CD4-positive, alpha-beta T cell treated with Interleukin-4 for 4 hours (primary cell): Measurements from ENCODE around the gene LRMDA.
"Not testable (repeated sequence)": the region's sequence is repeated elsewhere in the genome, so short reads cannot be mapped to it uniquely, and the experiment has no call there.

Experiments used
- DNase-seq: peaks from one replicate; pipeline ENCODE4 v3.0.0-alpha.2; 2020

The LRMDA gene

DNA sequence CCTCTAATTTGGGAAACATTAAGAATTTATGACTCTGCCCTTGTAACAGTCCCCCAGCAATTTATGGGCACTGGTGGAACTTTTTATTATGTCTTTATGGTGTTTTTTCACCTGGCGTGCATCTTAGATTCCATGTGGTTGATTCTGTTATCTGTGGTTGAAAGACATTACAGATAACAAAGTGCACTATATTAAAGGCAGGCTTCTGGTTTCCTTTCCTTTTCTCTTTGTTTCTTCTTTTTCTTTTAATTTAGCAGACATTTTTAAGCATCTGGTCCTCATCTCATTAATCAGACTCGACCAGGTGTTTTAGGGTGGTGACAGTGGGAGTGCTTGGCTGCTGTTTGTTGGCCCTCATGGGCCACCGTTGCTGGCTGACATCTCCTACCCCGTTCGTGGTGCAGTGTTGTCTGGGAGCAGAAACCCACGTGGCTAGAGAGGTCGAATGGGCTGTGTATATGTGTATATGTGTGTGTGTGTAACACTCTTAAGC, 77.4 kb downstream of the LRMDA start:
- DNase-seq, result no peak

DNA sequence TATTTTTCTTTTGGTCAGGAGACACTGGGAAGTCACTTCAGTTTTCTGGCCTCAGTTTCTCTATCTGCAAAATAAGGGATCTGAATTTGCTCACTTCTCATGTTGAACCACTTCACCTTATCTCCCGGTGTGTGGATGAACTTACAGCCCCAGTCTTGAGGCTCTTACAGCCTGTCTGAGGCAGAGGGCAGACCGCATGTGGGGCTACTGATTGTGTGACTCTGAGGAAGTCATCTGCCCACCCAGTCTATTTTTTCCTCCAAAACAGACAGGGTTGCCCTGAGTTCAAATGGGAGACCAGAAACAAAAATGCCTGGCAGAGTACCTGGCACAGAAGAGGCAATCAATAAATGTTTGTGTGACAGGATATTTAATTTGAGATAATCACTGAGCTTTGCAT, 78.3 kb downstream of the LRMDA start:
- DNase-seq, result no peak

DNA sequence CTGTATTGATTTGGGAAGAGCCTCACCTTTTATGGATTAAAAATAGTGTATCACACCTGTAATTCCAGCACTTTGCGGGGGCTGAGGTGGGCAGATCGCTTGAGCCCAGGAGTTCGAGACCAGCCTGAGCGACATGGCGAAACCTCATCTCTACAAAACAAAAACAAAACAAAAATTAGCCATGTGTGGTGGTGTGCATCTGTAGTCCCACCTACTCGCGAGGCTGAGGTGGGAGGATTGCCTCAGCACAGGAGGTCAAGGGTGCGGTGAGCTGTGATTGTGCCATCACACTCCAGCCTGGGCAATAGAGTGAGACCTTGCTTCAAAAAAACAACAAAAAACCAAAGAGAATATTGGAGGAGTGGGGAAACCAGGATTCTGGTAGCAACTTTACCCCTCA, 79.6 kb downstream of the LRMDA start:
- DNase-seq, result no peak

DNA sequence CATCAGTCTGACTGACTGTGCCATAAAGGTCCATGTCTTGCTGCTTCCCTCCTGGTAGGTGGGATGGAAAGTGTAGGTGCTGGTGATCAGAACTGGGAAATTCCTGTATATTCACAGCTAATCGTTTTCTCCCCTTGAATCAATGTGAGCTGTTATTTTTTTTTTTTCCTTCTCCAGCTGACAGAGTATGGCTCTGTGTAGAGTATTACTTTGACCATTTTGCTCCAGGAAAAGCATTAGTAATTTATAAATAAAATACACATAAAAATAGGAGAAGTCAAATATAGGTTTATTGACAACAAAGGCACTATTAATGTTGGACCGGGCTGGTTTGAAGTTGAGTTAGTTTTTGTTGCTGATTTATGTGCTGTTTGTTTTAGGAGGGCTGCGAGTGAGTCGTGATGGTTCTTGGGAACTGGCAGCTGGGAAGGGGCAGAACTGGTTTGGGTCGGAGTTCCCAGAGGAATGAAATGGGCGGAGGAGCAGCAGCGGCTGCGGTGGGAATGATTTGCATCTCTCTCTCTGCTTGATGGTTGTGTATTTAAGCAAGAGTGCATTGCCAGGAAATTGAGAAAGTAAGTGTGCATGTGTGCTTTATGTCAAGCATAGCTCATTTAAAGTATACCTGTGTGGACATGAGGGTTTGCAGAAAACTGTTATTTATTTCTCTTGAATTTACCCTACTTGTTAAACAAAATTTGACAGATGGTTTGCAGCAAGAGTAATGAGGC, 80.9 kb downstream of the LRMDA start:
- DNase-seq, result no peak

DNA sequence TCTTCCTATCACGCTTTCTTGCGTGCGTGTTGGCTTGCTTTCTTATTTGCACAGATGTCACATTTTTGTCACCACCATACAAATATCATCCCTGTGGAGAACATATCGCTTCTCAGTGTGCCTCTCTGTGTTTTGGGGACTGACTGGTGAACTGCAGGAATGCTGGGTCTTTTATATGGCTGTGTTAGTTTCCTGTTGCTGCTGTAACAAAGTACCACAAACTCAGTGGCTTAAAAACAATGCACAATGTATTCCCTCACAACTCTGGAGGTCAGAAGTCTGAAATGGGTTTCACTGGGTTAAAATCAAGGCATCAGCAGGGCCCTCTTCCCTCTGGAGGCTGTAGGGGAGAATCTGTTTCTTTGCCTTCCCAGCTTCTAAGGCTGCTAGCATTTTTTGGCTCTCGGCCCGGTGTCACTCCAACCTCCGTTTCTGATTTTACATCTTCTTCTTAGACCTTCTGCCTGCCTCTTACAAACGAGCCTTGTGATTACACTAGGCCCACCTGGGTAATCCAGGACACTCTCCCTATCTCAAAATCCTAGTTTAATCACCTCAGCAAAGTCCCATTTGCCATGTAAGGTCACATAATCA, 82.0 kb downstream of the LRMDA start:
- no peak for DNase-seq

GRCh38 chr10:75514830-75515229, 83.4 kb downstream of the LRMDA start:
- no peak for DNase-seq

DNA sequence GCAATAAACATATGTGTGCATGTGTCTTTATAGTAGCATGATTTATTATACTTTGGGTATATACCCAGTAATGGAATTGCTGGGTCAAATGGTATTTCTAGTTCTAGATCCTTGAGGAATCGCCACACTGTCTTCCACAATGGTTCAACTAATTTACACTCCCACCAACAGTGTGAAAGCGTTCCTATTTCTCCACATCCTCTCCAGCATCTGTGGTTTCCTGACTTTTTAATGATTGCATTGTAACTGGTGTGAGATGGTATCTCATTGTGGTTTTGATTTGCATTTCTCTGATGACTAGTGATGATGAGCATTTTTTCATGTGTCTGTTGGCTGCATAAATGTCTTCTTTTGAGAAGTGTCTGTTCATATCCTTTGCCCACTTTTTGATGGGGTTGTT, 84.7 kb downstream of the LRMDA start:
- DNase-seq, result not testable (repeated sequence)

- DNase-seq, result not testable (repeated sequence)
Measured at GRCh38 chr10:75519213-75519612, 87.8 kb downstream of the LRMDA start.

- DNase-seq, result not testable (repeated sequence)
Measured at GRCh38 chr10:75521194-75521829, 89.9 kb downstream of the LRMDA start.

GRCh38 chr10:75525067-75525466, 93.6 kb downstream of the LRMDA start:
- no peak for DNase-seq

DNA sequence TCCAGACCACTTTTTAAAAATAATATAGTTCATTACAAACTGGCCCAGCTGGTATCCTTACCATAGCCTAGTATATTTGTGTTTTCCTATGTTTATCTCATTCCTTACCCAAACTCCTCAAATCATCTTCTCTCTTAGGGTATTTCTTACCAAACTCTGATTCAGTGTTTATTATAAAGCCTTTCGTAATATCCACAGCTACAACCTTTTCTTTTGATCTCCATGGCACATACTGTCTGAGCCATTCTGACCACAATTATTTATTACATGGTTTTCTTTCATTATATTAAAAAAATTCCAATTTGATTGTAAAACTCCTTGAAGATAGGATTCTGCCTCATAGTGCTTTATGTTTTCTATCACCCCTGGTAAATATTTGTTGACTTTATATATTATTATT, 94.2 kb downstream of the LRMDA start:
- DNase-seq, result no peak

GRCh38 chr10:75527542-75527941, 96.1 kb downstream of the LRMDA start:
- DNase-seq, result no peak

GRCh38 chr10:75528392-75528791, 97.0 kb downstream of the LRMDA start:
- DNase-seq, result no peak

DNA sequence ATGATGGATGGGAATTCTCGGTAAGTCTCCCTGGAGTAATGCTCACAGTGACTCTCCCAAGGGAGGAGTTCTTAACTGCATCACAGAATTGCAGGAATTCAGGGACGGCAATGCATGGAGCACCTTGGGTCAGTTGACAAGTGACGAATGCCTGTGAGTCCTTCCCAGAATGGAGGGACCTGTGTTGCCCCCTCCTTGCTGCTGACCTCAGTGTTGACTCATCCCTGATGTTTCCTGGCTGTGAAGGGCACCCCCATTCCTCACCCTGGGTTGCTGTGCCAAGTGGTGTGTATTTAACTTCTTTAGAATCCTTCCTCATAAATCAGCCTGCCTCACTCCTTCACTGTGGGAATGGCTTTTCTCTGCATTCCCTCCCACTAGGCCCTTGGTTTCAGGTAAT, 98.9 kb downstream of the LRMDA start:
- DNase-seq, result no peak

DNA sequence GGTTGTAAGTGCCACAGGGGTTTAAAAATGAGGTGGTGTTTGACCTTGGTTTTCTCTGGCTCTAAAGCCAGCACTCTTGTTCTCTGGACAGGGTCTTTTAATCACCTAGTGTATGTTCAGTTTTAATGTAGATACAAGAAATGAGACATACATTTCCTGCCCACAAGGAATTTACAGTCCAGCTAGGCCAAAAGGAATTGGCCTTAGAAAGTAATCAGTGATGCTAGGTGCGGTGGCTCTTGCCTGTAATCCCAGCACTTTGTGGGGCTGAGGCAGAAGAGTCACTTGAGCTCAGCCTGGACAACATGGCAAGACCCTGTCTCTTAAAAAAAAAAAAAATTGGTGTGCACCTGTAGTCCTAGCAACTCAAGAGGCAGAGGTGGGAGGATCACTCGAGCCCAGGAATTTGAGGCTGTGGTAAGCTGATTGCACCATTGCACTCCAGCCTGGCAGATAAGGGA, 100.2 kb downstream of the LRMDA start:
- DNase-seq, result no peak

GRCh38 chr10:75532253-75532924, 101.0 kb downstream of the LRMDA start:
- DNase-seq, result no peak

- no peak for DNase-seq
Measured at GRCh38 chr10:75538144-75538543, 106.7 kb downstream of the LRMDA start.

DNA sequence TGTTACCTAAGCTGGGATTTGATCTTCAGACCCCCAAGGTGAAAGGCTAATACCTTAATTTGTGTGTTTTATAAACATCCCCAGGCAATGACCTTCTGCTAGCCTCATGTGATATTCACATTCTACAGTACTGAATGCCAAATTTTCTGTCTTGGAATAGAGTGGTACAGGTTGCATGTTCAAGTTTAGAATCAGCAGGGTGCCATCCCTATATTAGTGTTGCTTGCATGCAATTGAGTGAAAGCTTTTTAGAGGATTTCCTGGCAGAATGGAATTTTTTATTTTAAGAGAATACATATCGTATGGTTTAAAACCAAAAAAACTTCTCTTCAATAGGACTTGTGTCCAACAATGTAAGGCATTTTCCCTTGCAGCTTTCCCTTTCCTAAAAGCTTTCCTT, 107.3 kb downstream of the LRMDA start:
- DNase-seq, result no peak

DNA sequence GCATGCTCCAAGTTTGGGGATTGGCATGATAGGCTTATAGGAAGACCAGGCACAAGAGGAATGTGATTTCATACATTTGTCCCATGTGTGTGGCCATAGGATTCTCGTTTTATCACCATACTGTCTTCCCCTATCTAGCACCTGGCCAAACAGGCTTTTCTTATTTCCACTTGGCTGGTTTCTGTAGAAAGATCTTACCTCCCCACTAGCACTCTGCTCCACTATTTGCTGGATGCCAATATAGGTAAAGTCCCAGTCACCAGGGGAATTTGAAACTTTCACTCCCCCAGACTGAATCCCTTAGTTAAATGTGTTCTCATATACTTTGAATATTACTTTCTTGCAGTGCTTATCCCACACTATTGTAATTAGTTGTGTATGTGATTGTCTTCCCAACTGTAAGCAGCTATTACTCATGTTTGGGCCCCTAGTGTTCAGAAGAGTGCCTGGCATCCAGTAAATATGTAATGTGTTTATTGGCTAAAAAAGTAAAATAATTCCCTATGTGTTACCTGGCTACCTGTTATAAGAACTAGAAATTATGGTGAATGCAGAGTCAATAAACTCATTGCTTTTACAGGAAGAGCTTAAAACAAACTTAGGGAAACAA, 109.0 kb downstream of the LRMDA start:
- DNase-seq, result no peak

DNA sequence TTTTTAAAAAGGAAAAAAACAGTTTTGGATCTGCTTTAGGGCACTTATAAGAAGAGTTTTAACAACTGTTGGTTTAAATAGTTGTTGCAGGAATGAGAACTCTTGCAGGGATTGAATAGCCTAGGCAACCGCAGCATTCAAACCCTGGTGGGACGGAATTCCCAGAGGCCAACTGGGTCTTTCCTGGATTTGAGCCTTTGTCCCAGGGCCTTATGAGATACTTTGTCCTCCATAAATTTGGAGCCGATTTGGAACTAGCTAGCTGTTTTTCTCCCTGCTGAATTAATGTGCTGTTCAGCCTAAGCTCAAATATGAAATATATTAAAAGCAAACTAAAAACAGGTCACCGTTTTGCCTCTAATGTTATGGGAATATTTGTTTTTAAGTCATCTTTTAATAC, 109.6 kb downstream of the LRMDA start:
- DNase-seq, result no peak

DNA sequence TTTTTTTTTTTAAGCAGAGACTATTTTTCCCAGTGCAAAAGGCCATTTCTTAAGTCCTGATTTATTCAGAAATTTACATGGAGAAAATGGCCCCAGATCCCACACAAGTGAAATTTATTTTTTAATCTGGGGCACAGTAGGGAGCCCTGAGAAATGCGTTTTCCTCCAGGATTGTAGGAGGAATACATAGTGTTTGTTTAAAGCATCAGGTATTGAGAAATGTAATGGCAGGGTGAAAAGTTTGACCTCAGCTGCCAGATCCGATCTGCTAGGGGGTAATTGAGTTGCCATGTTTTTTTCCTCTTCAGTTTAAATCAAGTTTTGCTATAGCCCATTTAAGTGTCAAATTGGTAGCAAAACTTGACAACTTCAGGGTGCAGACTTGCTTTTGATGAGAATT, 110.0 kb downstream of the LRMDA start:
- DNase-seq, result no peak

GRCh38 chr10:75542084-75542483, 110.7 kb downstream of the LRMDA start:
- DNase-seq, result no peak

DNA sequence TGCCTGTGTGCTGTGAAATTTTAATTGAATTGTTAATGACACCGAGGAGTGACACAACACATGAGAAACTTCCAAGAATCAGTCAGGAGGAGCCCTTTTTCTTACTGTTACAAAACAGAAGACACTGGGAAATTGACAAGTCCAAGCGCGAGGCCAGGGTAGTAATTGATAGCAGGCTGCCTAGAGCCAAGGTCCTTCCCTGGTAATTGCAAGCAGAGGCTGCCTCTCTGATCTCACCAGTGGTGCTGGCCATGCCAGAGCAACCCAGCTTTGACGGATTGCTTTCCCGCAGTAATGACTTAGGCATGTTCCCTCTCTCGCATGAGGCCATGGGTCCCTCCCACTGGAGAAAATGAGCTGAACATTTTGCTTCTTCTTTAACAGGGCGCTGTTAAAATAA, 111.5 kb downstream of the LRMDA start:
- no peak for DNase-seq
